ENCODE measurements around the gene NOD2.

NOD2 gene

DNA sequence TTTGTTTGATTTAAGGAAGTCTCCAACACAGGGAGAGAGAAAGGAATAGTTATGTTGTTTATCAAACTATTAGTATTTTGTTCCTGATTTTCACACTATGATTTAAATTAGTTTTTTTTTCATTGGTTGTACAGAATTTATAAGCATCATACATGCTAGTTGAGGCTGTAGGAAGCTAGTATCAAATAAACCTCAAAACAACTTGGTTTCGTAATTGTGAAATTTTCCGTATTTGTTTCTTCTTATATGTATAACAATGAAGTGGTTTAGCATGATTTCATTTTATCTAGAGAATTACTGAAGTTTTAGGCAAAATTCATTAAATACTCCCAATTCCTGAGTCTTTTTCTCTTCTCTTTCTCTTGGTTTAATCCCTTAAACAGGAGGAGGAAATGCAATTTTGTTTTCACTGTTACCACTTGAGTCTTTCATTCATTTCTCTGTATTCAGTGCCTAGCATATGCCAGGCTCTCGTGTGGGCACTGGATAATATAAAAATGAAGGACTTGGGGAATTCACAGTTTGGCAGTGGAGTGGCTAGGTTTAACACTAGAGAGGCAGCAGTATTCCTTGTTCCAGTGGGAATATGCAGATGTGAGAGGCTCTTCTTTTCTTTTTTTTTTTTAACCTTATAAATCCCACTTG lies 50.3 kb downstream of the NOD2 start:
- no peak for DNase-seq

DNA sequence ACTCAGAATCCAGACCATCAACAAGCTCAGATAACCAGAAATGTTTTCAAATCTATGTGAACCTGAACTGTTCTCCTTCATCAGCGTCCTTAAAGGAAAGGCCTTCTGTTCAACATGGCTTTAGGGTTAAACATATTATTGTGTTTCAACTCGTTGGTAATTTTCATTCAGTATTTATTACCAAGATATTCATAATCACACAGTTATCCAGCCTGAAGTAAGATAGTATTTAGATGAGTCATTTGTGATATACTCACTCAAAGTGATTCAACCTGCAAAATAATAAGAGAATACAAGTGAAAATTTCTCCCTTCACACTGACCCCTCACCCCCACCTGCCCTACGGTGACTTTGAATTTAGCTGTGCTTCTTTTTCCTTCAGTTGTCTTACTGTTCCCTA lies 51.5 kb downstream of the NOD2 start:
- DNase-seq = peak; percentile 25

DNA sequence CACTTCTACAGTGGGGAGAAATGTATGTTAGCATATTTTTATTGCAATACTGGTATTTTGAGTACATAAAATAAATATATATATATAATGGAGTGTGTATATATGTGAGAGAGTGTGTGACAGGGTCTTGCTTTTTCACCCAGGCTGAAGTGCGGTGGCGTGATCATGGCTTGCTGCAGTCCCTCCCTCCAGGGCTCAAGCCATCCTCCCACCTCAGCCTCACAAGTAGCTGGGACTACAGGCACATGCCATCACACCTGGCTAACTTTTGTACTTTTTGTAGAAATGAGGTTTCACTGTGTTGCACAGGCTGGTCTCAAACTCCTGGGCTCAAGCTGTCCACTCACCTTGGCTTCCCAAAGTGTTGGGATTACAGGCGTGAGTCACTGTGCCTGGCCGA lies 52.5 kb downstream of the NOD2 start:
- peak; percentile 34 for DNase-seq

DNA sequence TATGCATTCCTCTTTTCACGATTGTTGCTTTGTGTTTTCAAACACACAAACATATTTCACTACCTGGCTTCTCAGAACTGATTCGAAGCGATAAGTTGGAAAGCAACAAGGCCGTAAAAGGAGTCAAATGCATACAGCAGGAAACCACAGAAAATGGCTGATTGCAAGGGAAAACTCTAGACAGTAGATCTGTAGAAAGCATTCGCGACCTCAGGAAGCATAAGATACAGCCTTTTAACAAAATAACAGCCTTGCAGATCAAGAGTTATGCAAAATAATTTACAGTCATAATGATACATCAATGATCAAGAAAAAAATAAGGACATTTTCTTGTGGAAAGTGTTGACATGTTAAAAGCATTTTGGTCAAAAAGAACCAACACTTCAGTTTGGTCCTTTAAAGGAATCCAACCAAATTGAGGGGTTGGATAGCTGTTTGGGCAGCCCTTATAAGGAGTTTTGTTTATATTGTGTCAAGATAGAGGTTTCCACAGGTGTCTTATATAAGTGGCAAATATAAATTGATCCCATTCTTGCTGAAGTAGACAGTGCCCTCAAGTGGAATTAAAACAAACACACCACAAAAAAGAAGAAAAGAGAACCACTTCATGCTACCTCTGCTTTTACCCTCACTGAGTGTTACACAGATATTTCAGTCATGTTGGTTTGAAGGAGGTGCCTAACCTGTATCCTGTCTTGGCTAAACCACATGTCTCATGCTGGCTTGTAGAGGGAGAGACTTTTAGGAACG lies 54.0 kb downstream of the NOD2 start:
- DNase-seq = no peak

DNA sequence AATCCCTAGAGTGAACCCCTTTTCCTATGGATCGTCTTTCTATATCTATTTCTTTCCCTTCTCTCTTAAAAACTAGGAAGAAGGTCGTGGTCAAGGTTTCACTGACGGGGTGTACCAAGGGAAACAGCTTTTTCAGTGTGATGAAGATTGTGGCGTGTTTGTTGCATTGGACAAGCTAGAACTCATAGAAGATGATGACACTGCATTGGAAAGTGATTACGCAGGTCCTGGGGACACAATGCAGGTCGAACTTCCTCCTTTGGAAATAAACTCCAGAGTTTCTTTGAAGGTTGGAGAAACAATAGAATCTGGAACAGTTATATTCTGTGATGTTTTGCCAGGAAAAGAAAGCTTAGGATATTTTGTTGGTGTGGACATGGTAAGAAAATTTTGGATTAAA lies 58.1 kb downstream of the NOD2 start:
- no peak for DNase-seq

DNA sequence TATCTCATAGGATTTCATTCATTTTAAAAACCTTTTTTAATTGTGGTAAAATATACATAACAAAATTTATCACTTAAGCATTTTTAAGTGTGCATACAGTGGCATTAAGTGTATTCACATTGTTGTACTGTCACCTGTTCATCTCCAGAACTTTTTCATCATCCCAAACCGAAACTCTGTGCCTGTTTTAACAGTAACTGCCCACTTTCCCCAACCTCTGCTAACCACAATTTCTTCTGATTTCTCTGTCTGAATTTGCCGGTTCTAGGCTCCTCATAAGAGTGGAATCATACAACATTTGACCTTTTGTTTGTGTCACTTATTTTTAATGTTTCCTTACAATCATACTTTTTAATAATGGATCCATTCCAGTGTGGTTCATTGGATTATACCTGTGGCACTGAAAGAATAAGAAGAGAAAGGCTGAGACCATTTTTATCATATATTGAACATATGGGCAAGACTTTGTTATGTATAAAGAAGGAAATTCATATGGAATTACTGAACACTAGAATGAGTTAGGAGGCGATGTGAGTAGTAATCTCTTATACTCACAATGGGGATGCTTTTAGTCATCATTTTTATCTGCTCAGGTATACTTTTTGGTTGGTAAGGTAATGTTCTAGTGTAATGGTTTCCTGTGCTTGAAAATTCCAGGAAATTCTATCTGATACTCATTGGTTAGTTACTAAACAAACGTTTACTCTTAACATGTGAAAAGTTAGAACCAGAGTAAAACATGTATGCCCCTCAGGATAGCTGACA lies 59.2 kb downstream of the NOD2 start:
- no peak for DNase-seq

DNA sequence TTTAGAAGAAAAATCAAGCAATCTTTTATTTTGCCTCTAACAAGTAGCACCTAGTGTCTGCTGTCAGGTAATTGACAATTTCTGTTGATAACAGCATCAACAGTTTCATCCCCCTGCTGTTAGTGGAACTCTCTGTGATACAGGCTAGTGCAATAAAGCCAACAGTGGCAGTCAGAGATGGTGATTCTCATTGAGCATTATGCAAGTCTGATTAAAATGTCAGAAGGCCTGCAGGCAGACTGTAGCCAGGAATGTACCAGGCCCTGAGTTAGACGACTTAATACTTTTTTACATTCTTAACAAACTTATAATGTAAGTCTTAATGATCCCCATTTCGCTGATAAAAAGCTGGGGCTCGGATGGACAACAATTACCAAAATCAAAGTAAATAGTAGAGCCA lies 63.1 kb downstream of the NOD2 start:
- DNase-seq = no peak

DNA sequence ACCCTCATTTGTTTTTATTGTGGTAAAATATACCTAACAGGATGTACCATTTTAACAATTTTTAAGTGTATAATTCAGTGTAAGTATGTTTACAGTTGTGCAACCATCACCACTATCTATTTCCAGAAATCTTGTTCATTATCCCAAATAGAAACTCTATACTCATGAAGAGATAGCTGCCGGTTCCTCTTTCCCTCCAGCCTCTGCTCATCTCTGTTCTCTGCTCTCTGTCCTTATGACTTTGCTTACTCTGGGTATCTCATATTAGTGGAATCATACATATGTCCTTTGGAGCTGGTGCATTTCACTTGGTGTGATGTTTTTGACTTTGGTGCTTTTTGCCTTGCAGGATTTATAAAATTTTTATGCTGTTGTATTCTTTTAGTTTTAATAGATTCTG lies 67.9 kb downstream of the NOD2 start:
- DNase-seq = no peak

DNA sequence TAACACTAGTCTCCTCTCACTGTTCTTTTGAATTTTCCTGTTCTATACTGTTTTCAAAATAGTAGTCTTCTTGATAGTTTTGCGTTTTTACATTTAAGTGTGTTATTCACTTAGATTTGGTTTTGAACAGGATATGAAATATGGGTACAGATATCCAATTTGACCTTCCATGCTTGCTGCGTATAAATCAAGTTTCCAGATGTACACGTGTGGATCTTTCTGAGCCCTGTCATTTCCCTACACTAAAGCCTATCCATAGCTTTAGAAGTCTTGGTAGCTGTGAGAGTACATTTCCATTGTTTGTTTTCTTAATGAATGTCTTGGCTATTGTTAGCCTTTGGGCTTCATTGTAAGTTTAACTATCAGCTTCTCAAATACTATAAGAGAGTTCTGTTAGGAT lies 68.8 kb downstream of the NOD2 start:
- no peak for DNase-seq

DNA sequence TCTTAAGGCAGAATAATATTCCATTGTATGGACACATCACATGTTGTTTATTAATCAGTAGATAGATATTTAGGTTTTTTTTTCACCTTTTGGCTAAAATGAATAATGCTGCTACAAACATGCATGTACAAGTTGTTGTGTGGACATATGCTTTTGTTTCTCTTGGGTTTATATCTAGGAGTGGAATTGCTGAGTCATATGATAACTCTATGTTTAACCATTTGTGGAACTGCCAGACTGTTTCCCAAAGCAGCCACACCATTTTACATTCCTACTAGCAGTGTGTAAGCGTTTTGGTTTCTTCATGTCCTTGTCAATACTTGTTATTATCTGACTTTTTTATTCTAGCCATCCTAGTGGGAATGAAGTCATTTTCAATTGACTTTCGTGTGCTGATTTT lies 69.8 kb downstream of the NOD2 start:
- DNase-seq = no peak

DNA sequence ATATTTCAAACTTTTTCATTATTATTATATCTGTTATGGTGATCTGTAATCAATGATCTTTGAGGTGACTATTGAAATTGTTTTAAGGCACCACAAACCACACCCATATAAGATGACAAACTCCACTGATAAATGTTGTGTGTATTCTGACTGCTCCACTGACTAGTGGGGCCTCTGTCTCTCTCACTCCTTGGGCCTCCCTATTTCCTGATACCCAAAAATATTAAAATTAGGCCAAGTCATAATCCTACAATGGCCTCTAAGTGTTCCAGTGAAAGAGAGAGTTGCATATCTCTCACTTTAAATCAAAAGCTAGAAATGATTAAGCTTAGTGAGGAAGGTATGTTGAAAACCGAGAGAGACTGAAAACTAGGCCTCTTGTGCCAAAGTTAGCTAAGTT lies 71.9 kb downstream of the NOD2 start:
- DNase-seq = peak; percentile 33

DNA sequence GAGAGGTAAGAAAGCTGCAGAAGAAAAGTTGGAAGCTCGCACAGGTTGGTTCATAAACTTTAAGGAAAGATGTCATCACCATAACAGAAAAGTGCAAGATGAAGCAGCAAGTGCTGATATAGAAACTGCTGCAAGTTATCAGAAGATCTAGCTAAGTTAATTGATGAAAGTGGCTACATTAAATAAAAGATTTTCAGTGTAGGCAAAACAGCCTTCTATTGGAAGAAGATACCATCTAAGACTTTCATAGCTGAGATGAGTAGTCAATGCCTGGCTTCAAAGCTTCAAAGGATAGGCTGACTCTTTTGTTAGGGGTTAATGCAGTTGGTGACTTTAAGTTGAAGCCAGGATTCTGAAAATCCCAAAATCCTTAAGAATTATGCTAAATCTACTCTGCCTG lies 72.5 kb downstream of the NOD2 start:
- DNase-seq = no peak

DNA sequence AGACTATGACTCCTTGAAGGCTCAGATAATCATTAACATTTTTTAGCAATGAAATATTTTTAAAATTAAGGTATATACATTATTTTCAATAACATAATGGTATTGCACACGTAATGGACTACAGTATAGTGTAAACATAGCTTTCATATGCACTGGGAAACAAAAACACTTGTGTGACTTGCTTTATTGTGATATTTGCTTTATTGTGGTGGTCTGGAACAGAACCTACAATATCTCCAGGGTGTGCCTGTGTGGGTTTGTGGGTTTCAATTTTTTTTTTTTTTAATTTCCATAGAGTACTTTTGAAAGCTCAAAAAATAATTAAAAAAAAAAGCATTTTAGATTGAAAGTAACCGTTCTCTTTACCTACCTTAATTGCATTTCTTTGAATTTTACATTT lies 73.8 kb downstream of the NOD2 start:
- no peak for DNase-seq

DNA sequence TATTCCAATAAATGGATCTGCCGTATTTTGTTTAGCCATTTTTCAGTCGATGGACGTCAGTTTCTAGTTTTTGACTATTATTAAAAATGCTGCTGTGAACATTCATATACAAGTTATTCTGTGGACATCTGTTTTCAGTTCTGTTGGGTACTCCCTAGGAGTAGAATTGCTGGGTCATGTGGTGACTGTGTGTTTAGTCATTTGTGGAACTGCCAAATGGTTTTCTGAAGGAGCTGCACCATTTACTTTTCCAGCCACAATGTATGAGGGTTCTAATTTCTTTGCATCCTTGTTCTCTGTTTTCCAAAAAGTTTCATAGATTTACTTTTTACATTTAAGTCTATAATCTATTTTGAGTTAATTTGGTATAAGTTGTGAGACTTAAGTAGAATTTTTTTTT lies 78.0 kb downstream of the NOD2 start:
- no peak for DNase-seq

DNA sequence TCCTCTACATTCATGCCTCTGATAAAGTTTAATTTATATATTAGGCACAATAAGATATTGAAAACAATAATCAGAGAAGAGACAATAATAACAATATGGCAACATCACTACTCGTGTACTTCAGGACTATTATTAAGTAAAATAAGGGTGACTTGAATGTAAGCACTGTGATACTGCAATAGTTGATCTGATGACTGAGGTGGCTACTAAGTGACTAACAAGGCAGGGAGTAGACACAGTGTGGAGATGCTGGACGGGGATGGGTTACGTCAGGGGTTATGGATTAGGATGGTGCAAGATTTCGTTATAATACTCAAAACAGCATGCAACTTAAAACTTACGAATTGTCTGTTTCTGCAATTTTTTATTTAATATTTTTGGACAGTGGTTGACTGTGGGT lies 81.0 kb downstream of the NOD2 start:
- DNase-seq = no peak

DNA sequence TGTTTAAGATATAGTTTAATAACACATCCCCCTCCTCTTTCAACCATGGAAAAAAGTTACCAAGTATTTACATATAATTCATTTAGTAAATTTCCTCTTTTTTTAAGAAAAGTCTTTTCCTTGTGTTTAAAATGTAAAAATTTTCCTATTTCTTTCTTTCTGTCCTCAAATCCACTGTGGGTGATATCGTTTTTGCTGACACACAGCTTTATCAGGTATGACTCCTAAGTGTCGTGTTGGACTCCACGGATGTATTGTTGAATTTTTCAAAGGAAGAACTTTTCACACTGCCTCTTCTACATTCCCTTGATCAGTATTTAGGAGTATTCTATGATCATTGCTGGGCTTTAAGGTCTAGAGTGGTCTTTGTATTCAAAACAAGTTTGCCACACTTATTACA lies 81.6 kb downstream of the NOD2 start:
- DNase-seq = no peak

DNA sequence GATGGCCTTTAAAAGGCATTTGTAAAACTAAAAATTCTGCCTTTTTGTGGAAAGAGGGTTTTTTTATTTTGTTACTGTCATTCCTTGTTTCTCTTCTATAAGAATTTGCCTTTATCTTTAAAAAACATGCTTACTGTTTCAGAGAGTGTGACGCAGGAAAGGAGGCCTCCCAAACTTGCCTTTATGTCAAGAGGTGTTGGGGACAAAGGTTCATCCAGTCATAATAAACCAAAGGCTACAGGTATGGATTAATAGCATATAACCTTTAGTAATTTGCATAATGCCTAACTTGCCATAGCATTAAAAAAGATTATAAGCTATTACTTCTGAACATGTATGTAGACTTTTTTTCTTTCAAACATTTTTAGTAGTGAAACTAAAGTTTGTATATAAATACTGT lies 82.6 kb downstream of the NOD2 start:
- DNase-seq = no peak

DNA sequence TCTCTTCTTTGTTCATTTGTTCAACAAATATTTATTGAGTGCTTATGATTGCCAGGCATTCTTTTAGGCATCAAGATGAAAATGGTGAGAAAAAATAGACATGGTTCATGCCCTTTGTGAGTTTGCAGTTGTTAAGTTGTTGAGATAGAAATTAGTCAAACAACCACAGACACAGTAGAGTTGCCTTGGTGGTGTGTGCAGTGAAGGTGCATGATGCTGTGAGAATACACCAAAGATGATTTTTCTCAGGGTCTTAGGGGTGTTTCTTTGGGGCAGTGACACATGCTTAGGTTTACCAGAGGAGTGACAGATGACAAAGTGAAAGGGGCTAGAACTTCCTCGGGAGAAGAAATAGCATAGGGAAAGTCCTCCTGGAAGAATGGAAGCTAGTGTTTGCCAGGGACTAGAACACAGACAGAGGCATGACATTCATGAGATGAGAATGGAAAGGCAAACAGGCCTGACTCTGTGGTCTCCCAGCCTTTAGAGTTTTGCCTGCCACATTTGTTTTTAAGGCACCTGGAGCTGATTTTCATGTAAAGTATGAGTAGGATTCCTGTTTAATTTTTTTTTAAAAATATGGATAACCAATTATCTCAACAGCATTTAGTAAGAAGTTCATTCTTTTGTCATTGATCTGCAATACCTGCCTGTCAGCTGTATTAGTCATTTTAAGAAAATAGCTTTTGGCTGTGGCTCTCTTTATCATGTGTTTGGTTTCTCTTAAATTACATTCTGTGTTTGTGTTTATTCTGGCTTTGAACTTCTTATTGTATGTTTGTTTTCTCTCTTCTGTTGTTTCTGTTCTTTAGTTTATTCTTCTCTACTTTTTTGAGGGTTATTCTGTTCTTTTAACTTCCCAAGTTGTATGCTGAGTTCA lies 85.1 kb downstream of the NOD2 start:
- DNase-seq = no peak

DNA sequence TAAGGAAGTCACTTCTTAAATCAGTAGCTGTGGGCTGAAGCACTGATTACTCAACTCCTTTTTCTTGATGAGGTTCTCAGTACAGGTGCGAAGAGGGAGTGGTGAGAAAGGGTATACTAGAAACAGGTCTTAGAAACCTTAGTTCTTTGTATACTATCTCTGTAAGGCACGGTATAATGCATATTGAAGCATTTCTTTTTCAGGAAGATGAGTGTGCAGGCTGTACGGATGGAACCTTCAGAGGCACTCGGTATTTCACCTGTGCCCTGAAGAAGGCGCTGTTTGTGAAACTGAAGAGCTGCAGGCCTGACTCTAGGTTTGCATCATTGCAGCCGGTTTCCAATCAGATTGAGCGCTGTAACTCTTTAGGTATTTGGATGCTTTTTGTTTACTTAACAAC lies 87.6 kb downstream of the NOD2 start:
- peak; percentile 19 for DNase-seq

DNA sequence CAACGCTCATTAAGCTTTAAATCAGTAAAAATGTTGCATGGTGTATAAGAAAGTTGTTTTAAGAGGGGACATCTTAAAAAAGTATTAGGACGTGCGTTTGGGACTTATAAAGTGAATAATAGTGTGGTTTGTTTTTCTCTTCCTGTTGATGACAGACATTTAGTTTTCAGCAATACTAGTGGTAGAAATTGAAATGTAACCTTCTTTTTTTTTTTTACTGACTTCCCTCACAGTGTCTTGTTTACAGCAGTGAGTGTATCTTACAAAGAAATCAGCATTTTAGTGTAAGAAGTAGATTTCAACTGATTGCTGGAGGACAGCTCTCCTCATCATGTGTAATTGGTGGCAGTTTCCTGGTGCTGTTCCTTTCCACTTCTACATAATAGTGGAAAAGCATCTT lies 88.1 kb downstream of the NOD2 start:
- no peak for DNase-seq
